Peyer's patch (tissue), 4 donors: ENCODE results near the gene NRARP.

ENCODE experiments used
- CTCF ChIP-seq, 6 experiments: fragments of 450-650 bp in 4 of 6; fragments of 200-600 bp in 2 of 6; sonication (generic) in 1 of 6; IDR thresholded peaks; one replicate each; pipeline ENCODE4 v1.5.1; 2017 to 2019; ENCODE audit warnings: antibody characterized with exemption in 6 of 6, mild to moderate bottlenecking in 3 of 6, moderate library complexity in 1 of 6
- POLR2A ChIP-seq, 2 donors: fragments of 450-650 bp; IDR thresholded peaks; one replicate each; pipeline ENCODE4 v1.5.1; 2017; ENCODE audit warnings: antibody characterized with exemption in 2 of 2, mild to moderate bottlenecking in 2 of 2, moderate library complexity in 2 of 2

DNA sequence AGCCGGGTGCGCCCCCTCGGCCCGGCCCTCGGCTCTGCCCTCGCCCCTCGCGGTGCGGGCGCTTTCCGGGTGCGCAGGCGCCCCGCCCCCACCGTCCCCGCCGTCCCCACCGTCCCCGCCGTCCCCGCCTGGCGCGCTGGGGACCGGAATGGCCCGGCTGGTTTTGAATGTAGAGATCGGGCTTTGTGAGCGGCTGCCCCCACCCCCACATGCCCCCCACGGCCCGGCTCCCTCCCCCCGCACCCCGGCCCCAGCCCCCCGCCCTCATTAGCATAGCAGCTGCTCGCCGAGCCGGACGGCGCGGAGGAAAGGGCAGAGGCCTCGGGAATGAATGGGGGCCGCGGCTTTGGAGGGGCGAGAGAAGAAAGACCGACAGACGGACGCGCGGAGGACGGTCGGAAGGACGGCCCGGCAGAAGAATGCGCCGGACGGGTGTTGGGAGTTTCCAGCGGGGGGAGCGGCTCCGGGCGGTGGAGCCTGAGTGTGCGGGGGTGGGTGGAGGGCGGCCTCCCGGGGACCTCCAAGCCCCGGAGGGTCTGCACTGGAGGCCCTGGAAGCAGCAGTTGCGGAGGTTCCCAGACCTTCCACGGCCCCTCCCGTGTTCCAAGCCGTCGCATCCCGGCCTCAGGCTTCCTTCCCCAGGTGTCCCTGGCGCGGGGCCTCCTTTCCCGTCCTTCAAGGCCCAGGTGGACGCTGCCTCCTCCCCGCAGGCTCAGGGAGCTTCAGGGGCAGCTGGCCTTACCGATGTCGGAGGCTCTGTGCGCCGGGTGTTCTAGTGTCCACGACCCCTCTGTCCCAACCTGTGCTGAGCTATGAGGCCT is 6.0 kb downstream of the NRARP start:
- TF ChIP-seq CTCF (IDR thresholded peaks at IDR 0.05) (no peak), POLR2A (IDR thresholded peaks at IDR 0.05) (no peak)
